ENCODE data around the gene ASMTL. TPM values are rescaled to one million over a fixed set of nuclear protein-coding genes. Genes with fewer than 3 reads are reported as not detected.

The ASMTL gene
- total and polyA plus RNA-seq, 2 experiments from 2014 or later = 15.7 to 36.2 TPM

GRCh38 chrX:1357993-1358392 is 94.7 kb downstream of the ASMTL start:
- TF ChIP-seq EZH2phosphoT487 (IDR thresholded peaks at IDR 0.05; ENCODE audit: insufficient read depth, low read depth) = no peak
- no peak for TF ChIP-seq EZH2 (IDR thresholded peaks at IDR 0.05; ENCODE audit: insufficient read depth, poor library complexity, severe bottlenecking)
- Histone ChIP-seq H3K79me2 (ENCODE audit: insufficient read depth) (no peaks in the 10 kb centered on the region), H3K9me3 (ENCODE audit: low read depth) (no peaks in the 10 kb centered on the region), H3K9me2 (ENCODE audit: insufficient read depth) (no peaks in the 10 kb centered on the region), H3K36me3 (ENCODE audit: low read depth) (no peaks in the 10 kb centered on the region), H3K4me1 (ENCODE audit: insufficient read depth) (no peaks in the 10 kb centered on the region), H3K4me2 (ENCODE audit: unreplicated experiment) (no peak overlapping the region), H2AFZ (no peak overlapping the region), H3K4me3 (no peak overlapping the region), H4K20me1 (ENCODE audit: insufficient read depth) (no peaks in the 10 kb centered on the region), H3K27me3 (replicated peaks; ENCODE audit: insufficient read depth) (no peaks in the 10 kb centered on the region), H3K27ac (no peak overlapping the region), H3K9ac (no peak overlapping the region), H3F3A (ENCODE audit: insufficient read depth) (no peaks in the 10 kb centered on the region)
- no peak for DNase-seq
- in situ Hi-C loops (cut with MboI) = no loop called here
- 83 to 89% methylated on average over 10 of the region's 10 CpGs for WGBS, 2 experiments (ENCODE audit: low coverage in 1 of 2, low lambda C conversion rate in 2 of 2, missing lambda C conversion rate in 2 of 2)

GRCh38 chrX:1355131-1356046 is 97.3 kb downstream of the ASMTL start:
- no peak for DNase-seq
- no peak overlapping the region for H3K9ac ChIP-seq
- no peaks in the 10 kb centered on the region for H3K9me3 ChIP-seq (ENCODE audit: low read depth)
- H3K79me2 ChIP-seq (ENCODE audit: insufficient read depth) = no peaks in the 10 kb centered on the region
- no peaks in the 10 kb centered on the region for H4K20me1 ChIP-seq (ENCODE audit: insufficient read depth)
- no peaks in the 10 kb centered on the region for H3K27me3 ChIP-seq (replicated peaks; ENCODE audit: insufficient read depth)
- H3K4me3 ChIP-seq = no peak overlapping the region
- no peak overlapping the region for H3K4me2 ChIP-seq (ENCODE audit: unreplicated experiment)
- no peak for TF ChIP-seq EZH2 (IDR thresholded peaks at IDR 0.05; ENCODE audit: insufficient read depth, poor library complexity, severe bottlenecking)
- in situ Hi-C loops (cut with MboI) = no loop called here
- no peak overlapping the region for H2AFZ ChIP-seq
- H3K4me1 ChIP-seq (ENCODE audit: insufficient read depth) = no peaks in the 10 kb centered on the region
- H3K36me3 ChIP-seq (ENCODE audit: low read depth) = no peaks in the 10 kb centered on the region
- 20 to 24% methylated on average over 5 to 11 of the region's 11 CpGs for WGBS, 2 experiments (ENCODE audit: low coverage in 1 of 2, low lambda C conversion rate in 2 of 2, missing lambda C conversion rate in 2 of 2)
- H3K9me2 ChIP-seq (ENCODE audit: insufficient read depth) = no peaks in the 10 kb centered on the region
- H3F3A ChIP-seq (ENCODE audit: insufficient read depth) = no peaks in the 10 kb centered on the region
- no peak overlapping the region for H3K27ac ChIP-seq

GRCh38 chrX:1354036-1355019 is 98.4 kb downstream of the ASMTL start:
- H3K79me2 ChIP-seq (ENCODE audit: insufficient read depth) = no peaks in the 10 kb centered on the region
- H2AFZ ChIP-seq = no peak overlapping the region
- in situ Hi-C loops (cut with MboI) = no loop called here
- H3K27me3 ChIP-seq (replicated peaks; ENCODE audit: insufficient read depth) = no peaks in the 10 kb centered on the region
- no peaks in the 10 kb centered on the region for H3F3A ChIP-seq (ENCODE audit: insufficient read depth)
- no peaks in the 10 kb centered on the region for H3K9me2 ChIP-seq (ENCODE audit: insufficient read depth)
- H4K20me1 ChIP-seq (ENCODE audit: insufficient read depth) = no peaks in the 10 kb centered on the region
- H3K4me1 ChIP-seq (ENCODE audit: insufficient read depth) = no peaks in the 10 kb centered on the region
- H3K4me2 ChIP-seq (ENCODE audit: unreplicated experiment) = no peak overlapping the region
- H3K36me3 ChIP-seq (ENCODE audit: low read depth) = no peaks in the 10 kb centered on the region
- 63 to 67% methylated on average over 11 of the region's 11 CpGs for WGBS, 2 experiments (ENCODE audit: low coverage in 1 of 2, low lambda C conversion rate in 2 of 2, missing lambda C conversion rate in 2 of 2)
- TF ChIP-seq EZH2 (IDR thresholded peaks at IDR 0.05; ENCODE audit: insufficient read depth, poor library complexity, severe bottlenecking) = no peak
- no peak for TF ChIP-seq EZH2phosphoT487 (IDR thresholded peaks at IDR 0.05; ENCODE audit: insufficient read depth, low read depth)
- no peak for DNase-seq
- no peak overlapping the region for H3K9ac ChIP-seq
- H3K4me3 ChIP-seq = no peak overlapping the region
- H3K27ac ChIP-seq = no peak overlapping the region
- H3K9me3 ChIP-seq (ENCODE audit: low read depth) = no peaks in the 10 kb centered on the region

Other genes starting within 250 kb of the ASMTL start
- gene CRLF2, start 240.3 kb downstream of the ASMTL start, total RNA-seq (2014; rRNA removed; shearing (Covaris generic)) = not detected in 2 replicates
- not detected in 2 replicates for gene CRLF2, start 240.3 kb downstream of the ASMTL start, polyA plus RNA-seq (2016; fragmentation: Nextera tagmentation; extraction: Ambion mirVana)
- gene CSF2RA, start 184.1 kb downstream of the ASMTL start, total RNA-seq (2014; rRNA removed; shearing (Covaris generic)) = not detected in 2 replicates
- not detected in 2 replicates for gene CSF2RA, start 184.1 kb downstream of the ASMTL start, polyA plus RNA-seq (2016; fragmentation: Nextera tagmentation; extraction: Ambion mirVana)
- gene IL3RA, start 116.1 kb downstream of the ASMTL start, total RNA-seq (2014; rRNA removed; shearing (Covaris generic)) = not detected in 2 replicates
- gene IL3RA, start 116.1 kb downstream of the ASMTL start, polyA plus RNA-seq (2016; fragmentation: Nextera tagmentation; extraction: Ambion mirVana) = 0.13 and 0.30 TPM in 2 replicates
- 187 and 256 TPM in 2 replicates for gene SLC25A6, start 60.8 kb downstream of the ASMTL start, total RNA-seq (2014; rRNA removed; shearing (Covaris generic))
- gene SLC25A6, start 60.8 kb downstream of the ASMTL start, polyA plus RNA-seq (2016; fragmentation: Nextera tagmentation; extraction: Ambion mirVana) = 317 and 336 TPM in 2 replicates
- not detected in 2 replicates for gene P2RY8, start 84.3 kb upstream of the ASMTL start, total RNA-seq (2014; rRNA removed; shearing (Covaris generic))
- gene P2RY8, start 84.3 kb upstream of the ASMTL start, polyA plus RNA-seq (2016; fragmentation: Nextera tagmentation; extraction: Ambion mirVana) = 0.04 TPM in 1 of 2 replicates, not detected in the other
- 21.8 and 23.3 TPM in 2 replicates for gene AKAP17A, start 138.7 kb upstream of the ASMTL start, total RNA-seq (2014; rRNA removed; shearing (Covaris generic))
- gene AKAP17A, start 138.7 kb upstream of the ASMTL start, polyA plus RNA-seq (2016; fragmentation: Nextera tagmentation; extraction: Ambion mirVana) = 11.2 and 11.6 TPM in 2 replicates
- gene ASMT, start 162.2 kb upstream of the ASMTL start, total RNA-seq (2014; rRNA removed; shearing (Covaris generic)) = not detected in 2 replicates
- gene ASMT, start 162.2 kb upstream of the ASMTL start, polyA plus RNA-seq (2016; fragmentation: Nextera tagmentation; extraction: Ambion mirVana) = not detected in 2 replicates